ENCODE data around the gene PLEKHA5. TPM values are rescaled to one million over a fixed set of nuclear protein-coding genes. Genes with fewer than 3 reads are reported as not detected.

Gene PLEKHA5
- polyA plus RNA-seq, 1 of the 3 experiments (the other 2 are of a cell fraction), result 7.1 TPM

DNA sequence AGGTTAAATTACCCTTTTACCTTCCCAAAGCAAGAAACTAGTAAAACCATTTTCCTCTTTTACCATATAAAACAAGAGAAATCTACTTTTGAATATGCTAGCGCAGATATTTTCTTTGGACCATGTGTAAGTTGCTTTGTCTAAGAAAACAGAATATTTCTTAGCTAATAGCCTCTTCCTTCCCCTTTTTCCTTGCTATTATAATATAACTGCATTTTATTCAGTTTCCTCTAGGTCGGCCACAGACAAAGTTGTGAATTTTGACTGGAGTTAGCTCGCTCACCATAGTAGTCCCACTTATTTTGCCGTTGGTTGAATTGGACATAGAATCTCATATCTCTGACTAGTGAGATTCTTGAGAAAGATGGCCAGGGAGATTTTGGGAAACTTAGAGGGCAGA, 115.6 kb downstream of the PLEKHA5 start:
- Histone ChIP-seq H2AFZ (ENCODE audit: low read depth) (no peak overlapping the region), H3K27ac (ENCODE audit: low read depth in 2 of 2, low read length in 1 of 2) (no peak overlapping the region), H3K9me3 (no peaks in the 10 kb centered on the region), H3K4me3 (ENCODE audit: low read depth in 2 of 2, low read length in 1 of 2) (no peak overlapping the region), H3K27me3 (ENCODE audit: insufficient read depth) (no peaks in the 10 kb centered on the region), H3K4me1 (ENCODE audit: control insufficient read depth in 1 of 2, insufficient read depth in 2 of 2, low read depth in 1 of 2, low read length in 1 of 2) (peaks cover 2 to 10% of the 10 kb centered on the region in 2 experiments; a peak in 2 of 4 replicates), H3K9me2 (no peaks in the 10 kb centered on the region), H3K9ac (no peak overlapping the region), H4K20me1 (ENCODE audit: insufficient read depth) (no peaks in the 10 kb centered on the region), H3K4me2 (no peak overlapping the region), H3K36me3 (replicated peaks in 1 of 2; ENCODE audit: control insufficient read depth in 1 of 2, insufficient read depth in 2 of 2, low read length in 1 of 2) (no peaks in the 10 kb centered on the region), H3K79me2 (ENCODE audit: insufficient read depth) (peaks cover 20% of the 10 kb centered on the region; the same call in 1 of the 2 replicates), H3F3A (replicated peaks; ENCODE audit: insufficient read depth) (peaks cover 5% of the 10 kb centered on the region)
- no peak for TF ChIP-seq FOSL2 (IDR thresholded peaks at IDR 0.05; ENCODE audit: borderline replicate concordance, low read depth)
- TF ChIP-seq RXRA (IDR thresholded peaks at IDR 0.05; ENCODE audit: borderline replicate concordance, low read depth), result no peak
- TF ChIP-seq MXI1 (IDR thresholded peaks at IDR 0.05; ENCODE audit: low read depth, low read length), result no peak
- TF ChIP-seq USF2 (IDR thresholded peaks at IDR 0.05; ENCODE audit: borderline replicate concordance, low read depth, low read length), result no peak
- TF ChIP-seq ELF1 (IDR thresholded peaks at IDR 0.05), result no peak
- no peak for TF ChIP-seq JUND (IDR thresholded peaks at IDR 0.05)
- TF ChIP-seq SMC3 (IDR thresholded peaks at IDR 0.05; ENCODE audit: low read depth, low read length), result no peak
- TF ChIP-seq TCF12 (IDR thresholded peaks at IDR 0.05), result no peak
- TF ChIP-seq, protein P1, sequence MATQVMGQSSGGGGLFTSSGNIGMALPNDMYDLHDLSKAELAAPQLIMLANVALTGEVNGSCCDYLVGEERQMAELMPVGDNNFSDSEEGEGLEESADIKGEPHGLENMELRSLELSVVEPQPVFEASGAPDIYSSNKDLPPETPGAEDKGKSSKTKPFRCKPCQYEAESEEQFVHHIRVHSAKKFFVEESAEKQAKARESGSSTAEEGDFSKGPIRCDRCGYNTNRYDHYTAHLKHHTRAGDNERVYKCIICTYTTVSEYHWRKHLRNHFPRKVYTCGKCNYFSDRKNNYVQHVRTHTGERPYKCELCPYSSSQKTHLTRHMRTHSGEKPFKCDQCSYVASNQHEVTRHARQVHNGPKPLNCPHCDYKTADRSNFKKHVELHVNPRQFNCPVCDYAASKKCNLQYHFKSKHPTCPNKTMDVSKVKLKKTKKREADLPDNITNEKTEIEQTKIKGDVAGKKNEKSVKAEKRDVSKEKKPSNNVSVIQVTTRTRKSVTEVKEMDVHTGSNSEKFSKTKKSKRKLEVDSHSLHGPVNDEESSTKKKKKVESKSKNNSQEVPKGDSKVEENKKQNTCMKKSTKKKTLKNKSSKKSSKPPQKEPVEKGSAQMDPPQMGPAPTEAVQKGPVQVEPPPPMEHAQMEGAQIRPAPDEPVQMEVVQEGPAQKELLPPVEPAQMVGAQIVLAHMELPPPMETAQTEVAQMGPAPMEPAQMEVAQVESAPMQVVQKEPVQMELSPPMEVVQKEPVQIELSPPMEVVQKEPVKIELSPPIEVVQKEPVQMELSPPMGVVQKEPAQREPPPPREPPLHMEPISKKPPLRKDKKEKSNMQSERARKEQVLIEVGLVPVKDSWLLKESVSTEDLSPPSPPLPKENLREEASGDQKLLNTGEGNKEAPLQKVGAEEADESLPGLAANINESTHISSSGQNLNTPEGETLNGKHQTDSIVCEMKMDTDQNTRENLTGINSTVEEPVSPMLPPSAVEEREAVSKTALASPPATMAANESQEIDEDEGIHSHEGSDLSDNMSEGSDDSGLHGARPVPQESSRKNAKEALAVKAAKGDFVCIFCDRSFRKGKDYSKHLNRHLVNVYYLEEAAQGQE (IDR thresholded peaks at IDR 0.05; ENCODE audit: low read depth, low read length), result no peak
- POLR2A ChIA-PET, result no interaction called here
- no peak for DNase-seq
- CTCF ChIA-PET, result no interaction called here
- WGBS (ENCODE audit: low lambda C conversion rate), result 95% methylated on average over 4 of the region's 4 CpGs

GRCh38 chr12:19245666-19246065, 116.1 kb downstream of the PLEKHA5 start:
- H3K36me3 ChIP-seq (replicated peaks in 1 of 2; ENCODE audit: control insufficient read depth in 1 of 2, insufficient read depth in 2 of 2, low read length in 1 of 2), result no peaks in the 10 kb centered on the region
- no peaks in the 10 kb centered on the region for H3K27me3 ChIP-seq (ENCODE audit: insufficient read depth)
- CTCF ChIA-PET, result no interaction called here
- no peak overlapping the region for H3K4me2 ChIP-seq
- no peak overlapping the region for H3K27ac ChIP-seq (ENCODE audit: low read depth in 2 of 2, low read length in 1 of 2)
- H3K9me3 ChIP-seq, result no peaks in the 10 kb centered on the region
- no peaks in the 10 kb centered on the region for H3K9me2 ChIP-seq
- peaks cover 2 to 10% of the 10 kb centered on the region in 2 experiments; a peak in 2 of 4 replicates for H3K4me1 ChIP-seq (ENCODE audit: control insufficient read depth in 1 of 2, insufficient read depth in 2 of 2, low read depth in 1 of 2, low read length in 1 of 2)
- peaks cover 19% of the 10 kb centered on the region; the same call in 1 of the 2 replicates for H3K79me2 ChIP-seq (ENCODE audit: insufficient read depth)
- WGBS (ENCODE audit: low lambda C conversion rate), result 93% methylated on average over 7 of the region's 7 CpGs
- H4K20me1 ChIP-seq (ENCODE audit: insufficient read depth), result no peaks in the 10 kb centered on the region
- POLR2A ChIA-PET, result no interaction called here
- H3F3A ChIP-seq (replicated peaks; ENCODE audit: insufficient read depth), result peaks cover 3% of the 10 kb centered on the region
- no peak overlapping the region for H2AFZ ChIP-seq (ENCODE audit: low read depth)
- DNase-seq, result no peak
- no peak overlapping the region for H3K9ac ChIP-seq
- no peak overlapping the region for H3K4me3 ChIP-seq (ENCODE audit: low read depth in 2 of 2, low read length in 1 of 2)
- TF ChIP-seq JUND (IDR thresholded peaks at IDR 0.05) (no peak), FOXM1 (IDR thresholded peaks at IDR 0.05; ENCODE audit: low read depth) (no peak), RAD21 (IDR thresholded peaks at IDR 0.05; ENCODE audit: low read length) (no peak), FOSL2 (IDR thresholded peaks at IDR 0.05; ENCODE audit: borderline replicate concordance, low read depth) (no peak), GATA2 (CRISPR knock-in tag; IDR thresholded peaks at IDR 0.05) (no peak), GABPA (IDR thresholded peaks at IDR 0.05; ENCODE audit: low read depth) (no peak), EP300 (IDR thresholded peaks at IDR 0.05; ENCODE audit: borderline replicate concordance in 1 of 2, low read depth in 1 of 2, low read length in 1 of 2) (no peak), POLR2AphosphoS5 (IDR thresholded peaks at IDR 0.05; ENCODE audit: low read depth, low read length) (no peak), NFIC (IDR thresholded peaks at IDR 0.05; ENCODE audit: borderline replicate concordance) (no peak), CHD2 (IDR thresholded peaks at IDR 0.05; ENCODE audit: low read length, partially characterized antibody) (no peak), TAF1 (IDR thresholded peaks at IDR 0.05; ENCODE audit: borderline replicate concordance, low read depth, low read length) (no peak), EZH2phosphoT487 (IDR thresholded peaks at IDR 0.05; ENCODE audit: borderline replicate concordance, low read depth) (no peak), ELF1 (IDR thresholded peaks at IDR 0.05) (no peak), RCOR1 (IDR thresholded peaks at IDR 0.05; ENCODE audit: low read length) (no peak), TCF12 (IDR thresholded peaks at IDR 0.05) (no peak), USF2 (IDR thresholded peaks at IDR 0.05; ENCODE audit: borderline replicate concordance, low read depth, low read length) (no peak), MXI1 (IDR thresholded peaks at IDR 0.05; ENCODE audit: low read depth, low read length) (no peak), SIN3A (IDR thresholded peaks at IDR 0.05; ENCODE audit: borderline replicate concordance, low read depth, low read length) (no peak)
- TF ChIP-seq, protein P2, sequence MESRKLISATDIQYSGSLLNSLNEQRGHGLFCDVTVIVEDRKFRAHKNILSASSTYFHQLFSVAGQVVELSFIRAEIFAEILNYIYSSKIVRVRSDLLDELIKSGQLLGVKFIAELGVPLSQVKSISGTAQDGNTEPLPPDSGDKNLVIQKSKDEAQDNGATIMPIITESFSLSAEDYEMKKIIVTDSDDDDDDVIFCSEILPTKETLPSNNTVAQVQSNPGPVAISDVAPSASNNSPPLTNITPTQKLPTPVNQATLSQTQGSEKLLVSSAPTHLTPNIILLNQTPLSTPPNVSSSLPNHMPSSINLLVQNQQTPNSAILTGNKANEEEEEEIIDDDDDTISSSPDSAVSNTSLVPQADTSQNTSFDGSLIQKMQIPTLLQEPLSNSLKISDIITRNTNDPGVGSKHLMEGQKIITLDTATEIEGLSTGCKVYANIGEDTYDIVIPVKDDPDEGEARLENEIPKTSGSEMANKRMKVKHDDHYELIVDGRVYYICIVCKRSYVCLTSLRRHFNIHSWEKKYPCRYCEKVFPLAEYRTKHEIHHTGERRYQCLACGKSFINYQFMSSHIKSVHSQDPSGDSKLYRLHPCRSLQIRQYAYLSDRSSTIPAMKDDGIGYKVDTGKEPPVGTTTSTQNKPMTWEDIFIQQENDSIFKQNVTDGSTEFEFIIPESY (IDR thresholded peaks at IDR 0.05; ENCODE audit: borderline replicate concordance, low read depth), result no peak
